Stimulated activated CD4-positive, alpha-beta T cell treated with anti-CD3 and anti-CD28 coated beads, Interleukin-4, amount 100 ng/mL, for 4 hours (primary cell): ENCODE data around the gene REV3L.
A peak's percentile ranks its signal among the peaks of the same experiment; 100 is the strongest.
"Not testable (repeated sequence)": the region's sequence is repeated elsewhere in the genome, so short reads cannot be mapped to it uniquely, and the experiment has no call there.

ENCODE experiments used
- DNase-seq, 2 experiments: peaks; one replicate each; pipeline ENCODE4 v3.0.0-alpha.2; 2020

The REV3L gene

GRCh38 chr6:111283707-111284106, 199.3 kb downstream of the REV3L start:
- no peak for DNase-seq

- no peak for DNase-seq
Measured at GRCh38 chr6:111282515-111282914, 200.5 kb downstream of the REV3L start.

GRCh38 chr6:111280445-111280955, 202.5 kb downstream of the REV3L start:
- DNase-seq, result no peak

GRCh38 chr6:111278731-111279130, 204.3 kb downstream of the REV3L start:
- DNase-seq, result no peak

GRCh38 chr6:111277819-111278218, 205.2 kb downstream of the REV3L start:
- no peak for DNase-seq

- DNase-seq, result no peak
Measured at GRCh38 chr6:111276736-111277135, 206.3 kb downstream of the REV3L start.

- no peak for DNase-seq
Measured at GRCh38 chr6:111276335-111276734, 206.7 kb downstream of the REV3L start.

GRCh38 chr6:111274593-111275217, 208.3 kb downstream of the REV3L start:
- no peak for DNase-seq

- no peak for DNase-seq
Measured at GRCh38 chr6:111270121-111270520, 212.9 kb downstream of the REV3L start.

- DNase-seq, result no peak
Measured at GRCh38 chr6:111269401-111269970, 213.5 kb downstream of the REV3L start.

- DNase-seq, result no peak
Measured at GRCh38 chr6:111267764-111268333, 215.2 kb downstream of the REV3L start.

GRCh38 chr6:111266276-111266675, 216.7 kb downstream of the REV3L start:
- no peak for DNase-seq

GRCh38 chr6:111265842-111266241, 217.2 kb downstream of the REV3L start:
- DNase-seq, result no peak

GRCh38 chr6:111263837-111264236, 219.2 kb downstream of the REV3L start:
- no peak for DNase-seq

GRCh38 chr6:111260570-111261298, 222.3 kb downstream of the REV3L start:
- no peak for DNase-seq

GRCh38 chr6:111259089-111259831, 223.8 kb downstream of the REV3L start:
- peak; percentile 97 to 99 for DNase-seq

GRCh38 chr6:111258615-111259088, 224.4 kb downstream of the REV3L start:
- no peak for DNase-seq

- no peak for DNase-seq
Measured at GRCh38 chr6:111258010-111258409, 225.0 kb downstream of the REV3L start.

- DNase-seq, result no peak
Measured at GRCh38 chr6:111256646-111257045, 226.4 kb downstream of the REV3L start.

- not testable (repeated sequence) for DNase-seq
Measured at GRCh38 chr6:111255838-111256237, 227.2 kb downstream of the REV3L start.

GRCh38 chr6:111254779-111255166, 228.2 kb downstream of the REV3L start:
- no peak for DNase-seq

GRCh38 chr6:111254004-111254778, 228.8 kb downstream of the REV3L start:
- DNase-seq, result no peak
